Natural killer cell treated with Interleukin-12 subunit alpha and Interleukin-12 subunit beta and Interleukin-15 and Interleukin-18, amount 100 ng/mL, for 72 hours (primary cell): ENCODE measurements around the gene MED12L. TPM values are rescaled to one million over a fixed set of nuclear protein-coding genes. Genes with fewer than 3 reads are reported as not detected.
"Not testable (repeated sequence)": the region's sequence is repeated elsewhere in the genome, so short reads cannot be mapped to it uniquely, and the experiment has no call there.

Experiments
- ATAC-seq, 2 donors: fragments of 150-1000 bp; cut with Tn5 transposase in 1 of 2; sonication (Bioruptor Pico), chemical (Tn5 transposase) in 1 of 2; 2 replicates each; pipeline ENCODE4 v1.10.0; 2021
- DNase-seq: peaks from one replicate; pipeline ENCODE4 v3.0.0; 2022; ENCODE audit warnings: low spot score
- H3K27ac Mint-ChIP-seq, 2 donors: 1 replicate in 1 of 2; 2 replicates in 1 of 2; pipeline ENCODE4 v1.8.0; 2022; ENCODE audit warnings: mixed read lengths in 2 of 2, mild to moderate bottlenecking in 1 of 2, moderate library complexity in 1 of 2
- H3K27me3 Mint-ChIP-seq, 2 donors: 1 replicate in 1 of 2; 2 replicates in 1 of 2; pipeline ENCODE4 v1.8.0; 2022; ENCODE audit warnings: mixed read lengths in 2 of 2
- H3K36me3 Mint-ChIP-seq: one replicate; pipeline ENCODE4 v1.8.0; 2022; ENCODE audit warnings: mixed read lengths
- H3K4me1 Mint-ChIP-seq, 2 donors: 1 replicate in 1 of 2; 2 replicates in 1 of 2; pipeline ENCODE4 v1.8.0; 2022; ENCODE audit warnings: low read depth in 2 of 2, mixed read lengths in 2 of 2, mild to moderate bottlenecking in 1 of 2
- H3K4me3 Mint-ChIP-seq: one replicate; pipeline ENCODE4 v1.8.0; 2022; ENCODE audit warnings: mixed read lengths
- H3K9me3 Mint-ChIP-seq: 2 replicates; pipeline ENCODE4 v1.8.0; 2022; ENCODE audit warnings: mixed read lengths
- total RNA-seq, 2 donors: library from RNA; stranded (reverse); gene quantifications; one replicate each; pipeline ENCODE4 v1.2.3, GENCODE V29; 2022

The MED12L gene
- total RNA-seq, 2 donors from 2014 or later, result 1.7 to 2.8 TPM

DNA sequence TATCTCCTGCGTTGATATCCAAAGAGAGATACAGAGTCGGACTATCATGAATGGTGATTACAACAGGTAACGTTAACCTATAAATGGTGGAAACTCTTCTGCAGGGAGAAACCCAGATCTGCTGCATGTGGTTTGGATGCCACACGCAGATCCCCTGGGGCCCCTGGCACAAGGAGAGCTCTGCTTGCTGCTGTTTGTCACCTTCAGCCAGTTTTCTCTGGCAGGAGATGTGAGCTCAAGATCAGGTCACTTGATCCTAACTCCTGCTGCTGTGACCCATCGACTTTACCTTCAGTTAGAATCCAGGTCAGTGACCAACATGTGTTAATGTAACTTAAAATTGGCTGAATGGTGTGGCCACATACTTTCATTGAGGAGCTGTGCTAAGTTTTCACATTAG is 141.4 kb downstream of the MED12L start:
- Mint-ChIP-seq H3K4me1 (peaks cover 57 to 76% of the 10 kb centered on the region in 2 donors), H3K27ac (peak overlapping the region; percentile 79 to 88), H3K4me3 (peak overlapping the region; percentile 71), H3K27me3 (peaks cover 0 to 3% of the 10 kb centered on the region in 2 donors), H3K36me3 (peaks cover 9% of the 10 kb centered on the region), H3K9me3 (peaks cover 7% of the 10 kb centered on the region)
- DNase-seq (no peak), ATAC-seq (no peak)

DNA sequence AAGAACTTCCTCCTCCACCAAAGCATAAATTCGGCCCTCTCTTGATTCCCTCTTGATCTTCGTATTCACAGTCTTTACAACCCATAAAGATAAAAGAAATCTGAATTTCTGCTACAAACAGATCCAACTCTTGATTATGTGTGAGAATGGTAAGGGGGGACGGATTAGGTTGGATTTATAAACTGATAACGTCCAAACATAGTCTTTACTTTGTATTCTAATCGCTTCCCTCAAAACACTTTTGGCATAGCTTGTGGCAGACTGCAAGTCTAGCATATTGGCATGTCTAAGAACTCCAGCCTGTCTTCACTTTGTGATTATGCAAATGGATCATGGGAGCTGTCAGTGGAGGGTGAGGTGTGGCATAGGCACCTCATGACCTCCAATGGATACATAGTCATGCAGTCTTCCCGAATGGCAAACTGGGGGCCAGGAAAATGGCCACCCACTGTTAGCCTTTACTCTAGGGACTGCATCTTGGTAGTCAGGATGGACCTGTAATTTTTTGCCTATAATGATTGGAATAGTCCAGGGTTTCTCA is 141.9 kb downstream of the MED12L start:
- ATAC-seq, result peak; percentile 47 to 58
- peaks cover 3% of the 10 kb centered on the region for H3K9me3 Mint-ChIP-seq
- no peak for DNase-seq
- H3K27ac Mint-ChIP-seq, result peak overlapping the region; percentile 79 to 88
- peaks cover 0 to 3% of the 10 kb centered on the region in 2 donors for H3K27me3 Mint-ChIP-seq
- peaks cover 62 to 70% of the 10 kb centered on the region in 2 donors for H3K4me1 Mint-ChIP-seq
- peaks cover 4% of the 10 kb centered on the region for H3K36me3 Mint-ChIP-seq
- peak overlapping the region; percentile 48 for H3K4me3 Mint-ChIP-seq

DNA sequence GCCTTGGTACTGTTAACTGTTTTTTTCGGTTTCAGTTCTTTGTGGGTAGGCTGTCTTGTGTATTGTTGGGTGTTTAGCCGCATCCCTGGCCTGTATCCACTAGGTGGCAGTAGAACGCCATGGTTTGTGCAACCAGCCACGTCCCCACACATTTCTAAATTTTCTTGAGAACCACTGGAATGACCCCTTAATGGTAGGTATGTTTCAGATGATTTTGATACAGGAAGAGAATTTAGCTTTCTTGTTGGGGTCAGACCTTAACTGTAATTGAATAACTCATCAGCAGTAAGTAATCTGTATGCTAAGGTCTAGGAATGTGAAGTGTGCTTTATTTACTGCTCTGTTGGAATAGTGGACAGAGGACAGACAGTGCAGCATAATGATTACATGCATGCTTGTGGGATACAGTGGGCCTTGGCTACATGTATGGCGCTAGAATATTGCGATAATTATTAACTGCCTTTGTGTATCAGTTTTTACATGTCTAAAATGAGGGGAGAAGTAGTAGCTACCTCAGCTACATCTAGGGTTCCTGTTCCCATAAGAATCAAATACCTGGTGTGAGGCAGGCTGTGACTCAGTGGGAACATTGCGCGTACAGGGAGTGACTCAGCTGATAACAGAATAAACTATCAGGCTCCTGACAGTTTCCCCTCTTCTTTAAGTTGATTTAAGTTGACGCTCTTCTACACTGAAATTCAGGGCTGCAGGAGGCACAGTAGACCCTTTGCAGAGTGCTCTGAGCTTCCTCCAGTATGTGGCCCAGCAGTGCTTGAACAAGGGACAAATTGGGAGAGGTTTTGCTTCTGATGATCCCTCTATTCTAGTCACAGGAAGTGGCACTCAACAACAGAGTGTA is 142.6 kb downstream of the MED12L start:
- H3K9me3 Mint-ChIP-seq, result no peaks in the 10 kb centered on the region
- peaks cover 0 to 4% of the 10 kb centered on the region in 2 donors for H3K27me3 Mint-ChIP-seq
- H3K27ac Mint-ChIP-seq, result peak overlapping the region; percentile 79 to 88
- DNase-seq (peak; percentile 81), ATAC-seq (peak; percentile 82 to 88)
- peaks cover 62 to 70% of the 10 kb centered on the region in 2 donors for H3K4me1 Mint-ChIP-seq
- peak overlapping the region; percentile 48 for H3K4me3 Mint-ChIP-seq
- H3K36me3 Mint-ChIP-seq, result no peaks in the 10 kb centered on the region

DNA sequence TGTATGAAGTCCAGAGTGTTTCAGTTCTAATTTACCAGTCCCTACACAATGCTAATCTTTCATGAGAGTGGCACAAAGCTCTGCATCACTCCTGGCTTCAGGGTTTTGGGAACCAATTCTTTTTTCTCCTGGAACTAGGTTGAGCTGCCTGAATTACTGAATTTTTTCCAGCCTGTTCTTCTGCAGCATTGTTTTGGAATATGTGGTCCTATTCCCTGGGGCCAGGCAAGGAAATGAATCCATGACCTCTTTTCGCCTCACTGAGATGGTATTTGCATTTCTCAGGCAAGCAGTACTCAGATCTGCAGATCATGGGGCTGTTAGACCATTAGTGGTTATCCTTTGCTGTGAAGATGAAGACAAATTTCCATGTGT is 143.2 kb downstream of the MED12L start:
- ATAC-seq (no peak), DNase-seq (no peak)
- no peak overlapping the region for H3K4me3 Mint-ChIP-seq
- H3K27me3 Mint-ChIP-seq, result peaks cover 0 to 5% of the 10 kb centered on the region in 2 donors
- no peaks in the 10 kb centered on the region for H3K36me3 Mint-ChIP-seq
- H3K27ac Mint-ChIP-seq, result peak overlapping the region; percentile 79 to 88
- peaks cover 59 to 65% of the 10 kb centered on the region in 2 donors for H3K4me1 Mint-ChIP-seq
- no peaks in the 10 kb centered on the region for H3K9me3 Mint-ChIP-seq

DNA sequence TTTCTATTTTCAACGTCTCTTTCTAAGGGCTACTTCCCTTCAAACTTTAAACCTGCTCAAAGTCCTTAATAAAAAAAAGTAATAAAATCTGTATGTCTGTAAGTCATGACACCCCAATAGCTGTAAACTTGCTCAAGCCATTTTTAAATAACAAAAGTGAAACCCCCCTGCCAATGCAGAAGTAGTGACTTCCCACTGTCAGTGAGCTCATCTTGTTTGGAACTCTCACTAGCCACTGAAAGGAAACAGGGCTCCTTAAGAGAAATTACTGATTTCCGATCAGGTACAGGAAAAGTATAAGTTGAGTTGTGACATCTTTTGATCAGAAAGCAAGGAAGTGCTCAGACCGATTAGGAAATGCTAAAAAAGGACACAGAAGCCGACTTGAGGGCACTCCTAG is 145.2 kb downstream of the MED12L start:
- DNase-seq (no peak), ATAC-seq (peak in 1 of 2 donors; percentile 37)
- Mint-ChIP-seq H3K4me3 (peak overlapping the region; percentile 74), H3K9me3 (no peaks in the 10 kb centered on the region), H3K4me1 (peaks cover 48 to 50% of the 10 kb centered on the region in 2 donors), H3K36me3 (no peaks in the 10 kb centered on the region), H3K27ac (peak overlapping the region; percentile 61 to 87), H3K27me3 (peaks cover 0 to 5% of the 10 kb centered on the region in 2 donors)

DNA sequence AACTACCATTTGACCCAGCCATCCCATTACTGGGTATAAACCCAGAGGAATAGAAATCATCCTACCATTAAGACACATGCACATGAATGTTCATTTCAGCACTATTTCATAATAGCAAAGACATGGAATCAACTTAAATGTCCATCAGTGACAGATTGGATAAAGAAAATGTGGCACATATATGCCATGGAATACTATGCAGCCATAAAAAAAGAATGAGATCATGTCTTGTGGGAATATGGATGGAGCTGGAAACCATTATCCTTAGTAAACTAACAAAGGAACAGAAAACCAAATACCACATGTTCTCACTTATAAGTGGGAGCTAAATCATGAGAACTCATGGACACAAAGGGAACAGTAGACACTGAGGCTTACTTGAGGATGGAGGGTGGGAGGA is 146.9 kb downstream of the MED12L start:
- H3K9me3 Mint-ChIP-seq, H3K4me3 Mint-ChIP-seq, H3K27me3 Mint-ChIP-seq, DNase-seq, H3K36me3 Mint-ChIP-seq, ATAC-seq: not testable (repeated sequence)
- H3K27ac Mint-ChIP-seq, result peak overlapping the region in 1 of 2 donors; percentile 87
- peaks cover 30 to 42% of the 10 kb centered on the region in 2 donors for H3K4me1 Mint-ChIP-seq

DNA sequence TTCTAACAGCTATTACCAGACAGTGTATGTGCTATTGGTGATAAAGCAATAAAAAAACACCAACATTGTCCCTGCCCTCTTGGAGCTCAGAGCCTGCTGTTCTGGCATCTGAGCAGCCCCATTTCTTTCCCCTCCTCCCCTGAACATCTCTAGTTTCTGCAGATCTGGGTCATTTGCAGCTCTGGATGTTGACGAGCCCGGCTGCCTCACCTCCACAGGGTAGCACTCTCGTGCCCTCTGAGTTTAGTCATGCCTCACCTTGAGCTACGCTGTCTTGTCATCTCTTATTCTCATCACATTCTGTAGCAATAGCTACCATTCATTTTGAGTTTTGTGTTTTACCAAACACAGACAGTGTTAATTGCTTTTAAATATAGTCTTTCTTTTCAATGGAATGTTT is 147.5 kb downstream of the MED12L start:
- Mint-ChIP-seq H3K27ac (peak overlapping the region in 1 of 2 donors; percentile 40), H3K9me3 (no peaks in the 10 kb centered on the region), H3K36me3 (no peaks in the 10 kb centered on the region), H3K27me3 (peaks cover 0 to 5% of the 10 kb centered on the region in 2 donors), H3K4me3 (no peak overlapping the region), H3K4me1 (peaks cover 25 to 36% of the 10 kb centered on the region in 2 donors)
- no peak for DNase-seq
- ATAC-seq, result no peak

DNA sequence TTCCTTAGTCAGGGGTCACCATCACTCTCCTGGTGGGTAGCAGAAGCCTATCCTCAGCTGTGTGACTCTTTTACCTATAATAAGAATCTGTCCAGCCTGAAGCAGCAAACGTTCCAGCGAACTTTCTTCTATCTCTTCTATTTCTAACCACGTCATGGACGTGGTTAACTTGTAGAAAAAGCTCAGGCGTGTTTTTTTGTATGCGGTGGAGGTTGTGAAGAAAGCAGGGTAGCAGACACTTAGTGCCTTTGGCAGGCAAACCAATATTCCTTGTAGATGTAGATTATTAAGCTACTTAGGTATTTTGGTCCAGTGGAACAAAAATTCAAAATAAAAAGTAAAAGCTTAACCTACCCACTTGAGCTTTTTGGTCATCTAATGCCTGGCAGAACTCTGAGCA is 149.4 kb downstream of the MED12L start:
- ATAC-seq, result peak in 1 of 2 donors; percentile 36
- Mint-ChIP-seq H3K4me1 (peaks cover 16 to 30% of the 10 kb centered on the region in 2 donors), H3K36me3 (no peaks in the 10 kb centered on the region), H3K27ac (peak overlapping the region in 1 of 2 donors; percentile 68), H3K27me3 (peaks cover 0 to 5% of the 10 kb centered on the region in 2 donors), H3K9me3 (no peaks in the 10 kb centered on the region), H3K4me3 (no peak overlapping the region)
- DNase-seq, result no peak

DNA sequence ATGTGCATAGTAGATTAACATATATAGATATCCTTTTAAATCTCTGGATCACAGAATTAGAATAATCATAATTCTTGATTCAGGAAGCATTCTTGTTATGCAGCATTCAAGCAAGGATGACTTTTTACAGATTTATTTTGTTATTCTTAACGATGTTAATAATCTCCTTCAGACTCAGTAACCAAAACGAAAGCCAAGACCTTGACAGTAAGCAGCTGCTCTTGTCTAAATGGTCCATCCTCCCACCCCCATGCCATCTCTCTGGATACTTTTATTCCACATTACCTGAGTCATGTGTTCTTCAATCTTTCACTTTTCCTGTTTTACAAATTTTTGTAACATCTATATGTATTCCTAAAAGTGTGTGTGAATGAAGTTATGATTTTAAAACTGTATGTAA is 150.9 kb downstream of the MED12L start:
- H3K36me3 Mint-ChIP-seq, result no peaks in the 10 kb centered on the region
- H3K27me3 Mint-ChIP-seq, result peaks cover 0 to 2% of the 10 kb centered on the region in 2 donors
- DNase-seq (no peak), ATAC-seq (no peak)
- H3K4me1 Mint-ChIP-seq, result peaks cover 3 to 18% of the 10 kb centered on the region in 2 donors
- no peaks in the 10 kb centered on the region for H3K9me3 Mint-ChIP-seq
- H3K27ac Mint-ChIP-seq, result peak overlapping the region in 1 of 2 donors; percentile 30
- no peak overlapping the region for H3K4me3 Mint-ChIP-seq

DNA sequence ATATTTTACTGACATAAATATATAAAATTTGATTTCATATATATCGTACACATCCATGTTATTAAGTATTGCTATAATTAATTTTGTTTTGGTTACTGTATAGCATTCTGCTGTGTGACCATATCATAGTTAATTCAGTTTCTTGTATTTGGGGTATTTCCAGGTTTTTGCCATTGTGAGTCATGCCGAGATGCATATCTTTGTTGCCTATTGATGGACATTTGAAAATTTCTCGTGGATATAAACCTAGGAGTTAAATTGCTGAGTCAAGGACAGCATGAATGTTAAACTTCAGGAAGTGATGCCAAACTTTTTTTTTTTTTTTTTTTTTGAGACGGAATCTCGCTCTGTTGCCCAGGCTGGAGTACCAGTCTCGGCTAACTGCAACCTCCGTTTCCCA is 151.3 kb downstream of the MED12L start:
- no peak for ATAC-seq
- Mint-ChIP-seq H3K27ac (peak overlapping the region in 1 of 2 donors; percentile 30), H3K36me3 (no peaks in the 10 kb centered on the region), H3K27me3 (peaks cover 0 to 2% of the 10 kb centered on the region in 2 donors), H3K4me3 (no peak overlapping the region), H3K9me3 (no peaks in the 10 kb centered on the region), H3K4me1 (peaks cover 0 to 15% of the 10 kb centered on the region in 2 donors)
- DNase-seq, result no peak

DNA sequence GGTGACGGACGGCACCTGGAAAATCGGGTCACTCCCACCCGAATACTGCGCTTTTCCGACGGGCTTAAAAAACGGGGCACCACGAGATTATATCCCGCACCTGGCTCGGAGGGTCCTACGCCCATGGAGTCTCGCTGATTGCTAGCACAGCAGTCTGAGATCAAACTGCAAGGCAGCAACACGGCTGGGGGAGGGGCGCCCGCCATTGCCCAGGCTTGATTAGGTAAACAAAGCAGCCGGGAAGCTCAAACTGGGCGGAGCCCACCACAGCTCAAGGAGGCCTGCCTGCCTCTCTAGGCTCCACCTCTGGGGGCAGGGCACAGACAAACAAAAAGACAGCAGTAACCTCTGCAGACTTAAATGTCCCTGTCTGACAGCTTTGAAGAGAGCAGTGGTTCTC is 156.5 kb downstream of the MED12L start:
- not testable (repeated sequence) for H3K27ac Mint-ChIP-seq, H3K36me3 Mint-ChIP-seq, H3K27me3 Mint-ChIP-seq, H3K4me1 Mint-ChIP-seq, DNase-seq, H3K9me3 Mint-ChIP-seq, ATAC-seq, H3K4me3 Mint-ChIP-seq

DNA sequence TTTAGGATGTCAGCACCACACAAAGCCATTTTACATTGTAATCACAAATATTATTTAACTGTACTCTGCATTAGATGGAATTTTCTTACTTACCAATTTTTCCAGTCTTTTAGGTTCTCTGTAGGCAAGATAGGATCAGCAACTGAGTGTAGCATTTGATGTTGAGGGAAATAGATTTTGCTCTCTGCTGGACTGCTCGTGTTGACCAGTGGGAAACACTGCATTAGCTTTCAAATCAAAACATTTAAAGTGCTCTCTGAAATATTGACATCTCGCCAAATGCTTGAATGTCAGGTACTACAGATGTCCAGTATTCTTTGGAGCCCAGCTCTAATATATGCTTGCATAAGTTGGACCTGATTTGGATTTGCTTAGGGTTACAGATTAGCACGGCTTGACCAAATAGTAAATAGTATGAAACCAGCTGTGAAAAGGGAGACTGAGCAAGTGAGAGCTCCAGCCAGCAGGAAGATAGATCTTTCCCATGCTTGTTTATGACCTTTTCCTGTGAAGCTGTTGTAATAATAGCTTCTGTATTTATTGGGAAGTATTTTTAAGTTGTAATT is 163.4 kb downstream of the MED12L start:
- ATAC-seq, result no peak
- Mint-ChIP-seq H3K27me3 (peaks cover 6 to 9% of the 10 kb centered on the region in 2 donors), H3K4me1 (no peaks in the 10 kb centered on the region), H3K27ac (no peak overlapping the region), H3K36me3 (no peaks in the 10 kb centered on the region), H3K4me3 (no peak overlapping the region), H3K9me3 (no peaks in the 10 kb centered on the region)
- DNase-seq, result no peak

DNA sequence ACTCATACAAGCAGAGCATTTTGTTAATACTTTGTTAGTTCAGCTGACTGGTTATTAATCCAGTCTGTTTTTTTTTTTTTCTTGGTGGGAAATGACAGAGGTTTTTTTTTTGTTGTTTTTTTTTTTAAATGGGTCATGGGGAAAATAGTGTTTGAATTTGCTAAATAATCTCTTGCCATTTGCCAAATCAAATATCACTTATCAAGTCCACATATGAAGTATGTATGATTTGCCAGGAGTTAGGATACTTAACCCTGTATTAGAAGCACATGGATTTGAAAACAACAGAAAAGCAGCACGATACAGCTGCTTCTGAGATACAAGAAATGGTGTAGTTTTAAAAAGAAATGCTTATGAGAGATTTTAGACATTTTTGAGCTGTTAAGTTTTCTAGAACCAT is 171.3 kb downstream of the MED12L start:
- no peak for DNase-seq
- H3K27me3 Mint-ChIP-seq, result peaks cover 0 to 1% of the 10 kb centered on the region in 2 donors
- H3K4me1 Mint-ChIP-seq, result no peaks in the 10 kb centered on the region
- ATAC-seq, result no peak
- no peaks in the 10 kb centered on the region for H3K9me3 Mint-ChIP-seq
- no peak overlapping the region for H3K4me3 Mint-ChIP-seq
- H3K27ac Mint-ChIP-seq, result no peak overlapping the region
- H3K36me3 Mint-ChIP-seq, result no peaks in the 10 kb centered on the region

DNA sequence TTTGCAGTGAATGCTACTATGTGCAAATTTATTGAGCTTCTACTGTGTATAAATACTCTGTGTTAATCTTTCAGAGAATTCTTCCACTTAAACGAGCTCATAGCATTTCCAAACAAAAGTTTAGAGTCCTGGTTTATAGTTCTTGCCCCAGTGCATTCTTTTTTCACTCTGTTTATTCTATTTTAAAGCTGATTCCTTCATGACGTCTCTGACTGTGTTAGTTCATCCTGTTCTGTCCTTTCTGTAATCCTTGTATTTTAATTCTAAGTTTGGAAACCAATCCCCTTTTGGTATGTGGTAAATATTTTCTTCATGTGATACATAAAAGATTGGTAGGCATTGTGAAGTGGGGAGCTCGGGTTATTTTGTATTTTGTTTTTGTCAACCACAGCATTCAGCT is 174.2 kb downstream of the MED12L start:
- Mint-ChIP-seq H3K4me3 (no peak overlapping the region), H3K9me3 (no peaks in the 10 kb centered on the region), H3K27ac (no peak overlapping the region), H3K27me3 (no peaks in the 10 kb centered on the region), H3K4me1 (peaks cover 0 to under 1% of the 10 kb centered on the region in 2 donors), H3K36me3 (no peaks in the 10 kb centered on the region)
- ATAC-seq (no peak), DNase-seq (no peak)
